SIG-M5 (cell line): ENCODE measurements around the gene ADARB2.

Experiments
- DNase-seq: peaks from one replicate; lab custom pipeline; 2025; lab: John Stamatoyannopoulos, UW

The ADARB2 gene

GRCh38 chr10:1615186-1615954 lies 122.0 kb downstream of the ADARB2 start:
- DNase-seq = no peak

GRCh38 chr10:1613511-1613910 lies 123.8 kb downstream of the ADARB2 start:
- DNase-seq = no peak

- no peak for DNase-seq
Observed at GRCh38 chr10:1612908-1613307, 124.4 kb downstream of the ADARB2 start.

GRCh38 chr10:1611936-1612550 lies 125.3 kb downstream of the ADARB2 start:
- no peak for DNase-seq

GRCh38 chr10:1610986-1611770 lies 126.1 kb downstream of the ADARB2 start:
- no peak for DNase-seq

- DNase-seq = no peak
Observed at GRCh38 chr10:1609648-1609970, 127.7 kb downstream of the ADARB2 start.

GRCh38 chr10:1608851-1609647 lies 128.3 kb downstream of the ADARB2 start:
- no peak for DNase-seq

GRCh38 chr10:1608408-1608807 lies 128.9 kb downstream of the ADARB2 start:
- no peak for DNase-seq

GRCh38 chr10:1607466-1607865 lies 129.9 kb downstream of the ADARB2 start:
- no peak for DNase-seq

GRCh38 chr10:1605999-1606940 lies 131.1 kb downstream of the ADARB2 start:
- no peak for DNase-seq

- no peak for DNase-seq
Observed at GRCh38 chr10:1605121-1605520, 132.2 kb downstream of the ADARB2 start.

GRCh38 chr10:1604246-1604645 lies 133.1 kb downstream of the ADARB2 start:
- no peak for DNase-seq

GRCh38 chr10:1603181-1603580 lies 134.1 kb downstream of the ADARB2 start:
- no peak for DNase-seq

GRCh38 chr10:1602037-1602484 lies 135.3 kb downstream of the ADARB2 start:
- no peak for DNase-seq

GRCh38 chr10:1601406-1601805 lies 135.9 kb downstream of the ADARB2 start:
- DNase-seq = no peak

- DNase-seq = no peak
Observed at GRCh38 chr10:1600861-1601260, 136.5 kb downstream of the ADARB2 start.

GRCh38 chr10:1598393-1599153 lies 138.8 kb downstream of the ADARB2 start:
- DNase-seq = no peak

- DNase-seq = no peak
Observed at GRCh38 chr10:1597370-1598146, 139.8 kb downstream of the ADARB2 start.

GRCh38 chr10:1596482-1597099 lies 140.7 kb downstream of the ADARB2 start:
- no peak for DNase-seq
